SK-N-MC (cell line): ENCODE measurements around the gene SH2D4B.

Experiments used
- DNase-seq: peaks from one replicate; pipeline ENCODE4 v3.0.0-alpha.2; 2011; ENCODE audit warnings: low read depth, low spot score
- H3K27ac ChIP-seq: fragments of 200-600 bp; sonication (generic); 2 replicates; pipeline ENCODE4 v1.5.1; 2016; ENCODE audit warnings: mixed run types
- H3K36me3 ChIP-seq: fragments of 200-600 bp; sonication (generic); 2 replicates; pipeline ENCODE4 v1.6.1; 2017; ENCODE audit warnings: antibody characterized with exemption, low read length, mixed read lengths; ENCODE audit not compliant: insufficient read depth
- H3K4me3 ChIP-seq: fragments of 200-600 bp; sonication (generic); 2 replicates; pipeline ENCODE4 v1.5.1; 2016
- H3K9ac ChIP-seq: fragments of 200-600 bp; sonication (generic); 2 replicates; pipeline ENCODE4 v1.8.0; 2017; ENCODE audit warnings: mixed run types, mixed read lengths; ENCODE audit not compliant: insufficient read length
- H3K9me3 ChIP-seq: fragments of 200-600 bp; sonication (generic); 2 replicates; pipeline ENCODE4 v1.6.1; 2017; ENCODE audit warnings: low read depth, mild to moderate bottlenecking, antibody characterized with exemption, low read length, moderate library complexity, mixed read lengths
- EZH2 ChIP-seq: fragments of 200-600 bp; sonication (generic); IDR thresholded peaks from one replicate; pipeline ENCODE4 v1.6.1; 2017; ENCODE audit warnings: antibody characterized with exemption
- FOXP2 ChIP-seq: optimal IDR thresholded peaks from 2 replicates; pipeline ENCODE3; 2011; ENCODE audit warnings: mild to moderate bottlenecking, moderate library complexity; ENCODE audit not compliant: insufficient read depth; ENCODE audit errors: extremely low read length, control extremely low read depth
- POLR2AphosphoS5 ChIP-seq: IDR thresholded peaks from 2 replicates; pipeline ENCODE4 v1.6.1; 2012; ENCODE audit warnings: mild to moderate bottlenecking, low read depth, low read length, borderline replicate concordance

SH2D4B gene

GRCh38 chr10:80681142-80681541 is 143.4 kb downstream of the SH2D4B start:
- Histone ChIP-seq H3K36me3 (no peaks in the 10 kb centered on the region), H3K27ac (no peak overlapping the region), H3K9me3 (no peaks in the 10 kb centered on the region), H3K4me3 (no peak overlapping the region), H3K9ac (no peak overlapping the region)
- TF ChIP-seq EZH2 (no peak), POLR2AphosphoS5 (no peak), FOXP2 (no peak)
- DNase-seq = no peak

DNA sequence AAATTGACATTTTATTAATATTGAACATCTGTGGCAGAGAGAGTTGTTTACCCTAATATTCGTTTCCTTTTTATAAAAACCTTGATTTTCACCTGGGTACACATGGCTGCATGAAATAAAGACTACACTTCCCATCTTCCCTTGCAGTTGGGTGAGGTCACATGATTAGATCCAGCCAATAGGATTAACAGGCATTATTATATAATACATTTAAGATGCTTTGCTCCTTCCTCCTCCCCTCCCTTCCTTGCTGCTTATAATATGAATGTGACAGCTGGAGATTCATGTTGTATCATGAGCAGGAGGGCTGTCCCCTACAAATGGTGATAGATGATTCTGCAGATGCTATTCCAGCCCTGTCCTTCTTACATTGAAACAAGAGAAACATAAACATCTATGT is 146.6 kb downstream of the SH2D4B start:
- no peak for DNase-seq
- TF ChIP-seq FOXP2 (no peak), EZH2 (no peak), POLR2AphosphoS5 (no peak)
- Histone ChIP-seq H3K36me3 (no peaks in the 10 kb centered on the region), H3K4me3 (no peak overlapping the region), H3K9me3 (no peaks in the 10 kb centered on the region), H3K9ac (no peak overlapping the region), H3K27ac (no peak overlapping the region)

DNA sequence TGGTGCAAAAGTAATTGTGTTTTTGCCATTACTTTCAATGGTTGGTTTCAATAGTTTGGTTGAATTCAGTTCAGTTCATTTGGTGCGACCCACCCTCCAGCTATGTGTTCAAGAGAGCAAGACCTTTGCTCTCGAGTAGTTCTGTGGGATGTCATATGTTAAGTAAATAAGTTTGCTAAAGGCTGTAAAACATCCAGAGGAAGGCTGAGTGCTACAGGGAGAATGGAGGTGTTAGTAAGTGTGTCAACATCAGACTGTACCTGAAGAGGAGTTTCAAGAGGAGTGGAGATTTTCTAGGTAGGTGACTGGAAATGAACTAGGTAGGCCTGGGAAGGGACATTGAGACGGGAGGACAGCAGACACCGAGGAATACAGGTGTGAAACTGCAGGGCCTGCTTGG is 147.7 kb downstream of the SH2D4B start:
- TF ChIP-seq POLR2AphosphoS5 = no peak
- TF ChIP-seq EZH2 = no peak
- TF ChIP-seq FOXP2 = no peak
- no peak overlapping the region for H3K27ac ChIP-seq
- H3K9me3 ChIP-seq = no peaks in the 10 kb centered on the region
- no peak overlapping the region for H3K9ac ChIP-seq
- DNase-seq = no peak
- H3K36me3 ChIP-seq = no peaks in the 10 kb centered on the region
- no peak overlapping the region for H3K4me3 ChIP-seq

GRCh38 chr10:80686734-80687475 is 149.2 kb downstream of the SH2D4B start:
- no peaks in the 10 kb centered on the region for H3K36me3 ChIP-seq
- H3K9me3 ChIP-seq = no peaks in the 10 kb centered on the region
- H3K4me3 ChIP-seq = no peak overlapping the region
- no peak for TF ChIP-seq POLR2AphosphoS5
- no peak for TF ChIP-seq FOXP2
- no peak for TF ChIP-seq EZH2
- H3K9ac ChIP-seq = no peak overlapping the region
- DNase-seq = no peak
- H3K27ac ChIP-seq = no peak overlapping the region

- no peaks in the 10 kb centered on the region for H3K9me3 ChIP-seq
- H3K36me3 ChIP-seq = no peaks in the 10 kb centered on the region
- TF ChIP-seq FOXP2 (no peak), POLR2AphosphoS5 (no peak), EZH2 (no peak)
- no peak overlapping the region for H3K27ac ChIP-seq
- DNase-seq = no peak
- no peak overlapping the region for H3K9ac ChIP-seq
- H3K4me3 ChIP-seq = no peak overlapping the region
Observed at GRCh38 chr10:80687476-80687789, 149.7 kb downstream of the SH2D4B start.

DNA sequence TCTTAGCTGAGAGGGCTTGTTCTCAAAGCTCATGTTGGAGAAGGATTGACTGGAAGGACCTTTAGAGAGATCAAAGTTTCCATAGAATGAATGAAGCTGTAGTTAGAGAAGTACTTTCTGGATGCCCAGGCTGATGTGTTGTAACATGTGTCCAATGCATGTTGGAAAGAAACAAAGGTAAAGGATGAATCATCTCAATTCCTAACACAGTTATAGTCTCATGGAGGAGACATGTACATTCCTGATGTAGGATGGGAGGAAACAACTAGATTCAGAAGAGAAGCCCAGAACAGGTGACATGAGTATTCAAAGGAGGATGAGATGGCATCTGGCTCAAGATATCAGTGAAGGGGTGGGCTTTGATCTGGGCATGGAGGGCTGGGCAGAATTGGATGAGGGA is 152.7 kb downstream of the SH2D4B start:
- no peaks in the 10 kb centered on the region for H3K9me3 ChIP-seq
- TF ChIP-seq POLR2AphosphoS5 = no peak
- TF ChIP-seq EZH2 = no peak
- TF ChIP-seq FOXP2 = no peak

GRCh38 chr10:80691441-80691840 is 153.7 kb downstream of the SH2D4B start:
- no peak overlapping the region for H3K4me3 ChIP-seq
- TF ChIP-seq POLR2AphosphoS5 = no peak
- no peak for TF ChIP-seq FOXP2
- TF ChIP-seq EZH2 = no peak

More for the DNA sequence above, 152.7 kb downstream of the SH2D4B start:
- H3K9ac ChIP-seq = no peak overlapping the region
- no peak for DNase-seq
- no peak overlapping the region for H3K4me3 ChIP-seq
- H3K27ac ChIP-seq = no peak overlapping the region
- no peaks in the 10 kb centered on the region for H3K36me3 ChIP-seq

DNA sequence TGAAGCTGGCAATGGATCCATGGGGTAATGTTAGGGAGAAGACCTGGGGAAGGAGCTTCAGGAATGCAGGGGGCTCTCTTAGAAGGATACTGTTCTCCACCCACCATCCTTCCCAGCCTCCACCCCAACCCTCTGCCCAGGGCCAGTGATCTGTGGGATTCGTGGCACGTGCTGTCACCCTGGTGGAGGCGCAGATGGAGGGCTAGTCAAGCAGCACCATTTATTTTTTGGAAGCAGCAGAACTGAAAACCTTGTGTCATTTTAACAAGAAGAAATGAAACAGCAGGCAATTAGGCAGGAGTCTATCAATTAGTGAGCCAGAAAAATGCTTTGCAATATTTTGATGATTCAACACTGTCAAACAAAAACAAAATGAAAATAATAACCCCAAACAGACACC is 155.9 kb downstream of the SH2D4B start:
- no peak for TF ChIP-seq POLR2AphosphoS5
- TF ChIP-seq EZH2 = no peak
- TF ChIP-seq FOXP2 = no peak
- Histone ChIP-seq H3K4me3 (no peak overlapping the region), H3K9ac (no peak overlapping the region), H3K27ac (no peak overlapping the region), H3K36me3 (no peaks in the 10 kb centered on the region), H3K9me3 (no peaks in the 10 kb centered on the region)
- no peak for DNase-seq

More at GRCh38 chr10:80691441-80691840, 153.7 kb downstream of the SH2D4B start:
- Histone ChIP-seq H3K9me3 (no peaks in the 10 kb centered on the region), H3K9ac (no peak overlapping the region), H3K36me3 (no peaks in the 10 kb centered on the region), H3K27ac (no peak overlapping the region)
- no peak for DNase-seq

- H3K27ac ChIP-seq = no peak overlapping the region
- no peak for DNase-seq
- H3K9me3 ChIP-seq = no peaks in the 10 kb centered on the region
- no peak overlapping the region for H3K9ac ChIP-seq
- H3K4me3 ChIP-seq = no peak overlapping the region
- H3K36me3 ChIP-seq = no peaks in the 10 kb centered on the region
- no peak for TF ChIP-seq EZH2
- no peak for TF ChIP-seq FOXP2
- no peak for TF ChIP-seq POLR2AphosphoS5
Observed at GRCh38 chr10:80694930-80695329, 157.2 kb downstream of the SH2D4B start.
